HG03159 (cell line): ENCODE measurements around the gene DIDO1.
"Not testable (repeated sequence)": the region's sequence is repeated elsewhere in the genome, so short reads cannot be mapped to it uniquely, and the experiment has no call there.

Experiments used
- ATAC-seq: cut with Tn5 transposase; IDR thresholded peaks from one replicate; pipeline ENCODE4 v1.9.1; 2021; ENCODE audit warnings: mild to moderate bottlenecking, moderate library complexity; ENCODE audit not compliant: unreplicated experiment

DIDO1 gene

DNA sequence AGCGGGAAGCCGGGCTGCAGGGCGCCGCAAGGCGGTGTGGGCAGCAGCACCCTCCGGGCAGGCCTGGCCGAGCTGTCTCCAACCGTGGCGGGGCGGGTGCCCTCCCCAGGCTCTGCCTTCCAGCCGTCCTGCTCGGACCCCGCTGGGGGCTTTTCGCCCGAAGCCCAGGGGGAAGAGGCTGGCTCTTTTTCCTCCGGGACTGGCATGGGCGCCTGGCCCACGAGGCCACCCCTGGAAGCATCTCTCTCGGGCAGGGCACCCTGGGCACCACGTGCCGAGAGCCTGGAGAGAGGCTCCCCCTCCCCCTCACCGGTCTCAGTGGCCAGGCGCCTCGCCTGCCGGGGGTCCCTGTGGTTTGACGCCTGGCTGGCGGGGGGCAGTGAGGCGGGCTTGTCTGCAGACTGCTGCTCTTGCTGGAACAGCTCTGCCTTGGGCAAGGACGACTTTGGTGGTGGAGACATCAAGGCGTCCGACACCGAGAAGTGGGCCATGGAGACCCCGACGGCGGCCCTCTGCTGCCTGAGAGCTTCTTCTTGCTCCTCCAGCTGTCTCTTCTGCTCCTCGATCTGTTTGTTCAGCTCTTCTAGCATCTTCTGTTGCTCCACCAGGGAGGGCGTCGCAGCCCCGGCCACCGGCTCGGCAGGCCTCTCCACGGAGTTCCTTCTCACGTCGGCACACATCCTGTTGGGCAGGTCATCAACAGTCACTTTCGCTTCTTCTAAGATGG is 45.2 kb downstream of the DIDO1 start:
- ATAC-seq, result no peak

DNA sequence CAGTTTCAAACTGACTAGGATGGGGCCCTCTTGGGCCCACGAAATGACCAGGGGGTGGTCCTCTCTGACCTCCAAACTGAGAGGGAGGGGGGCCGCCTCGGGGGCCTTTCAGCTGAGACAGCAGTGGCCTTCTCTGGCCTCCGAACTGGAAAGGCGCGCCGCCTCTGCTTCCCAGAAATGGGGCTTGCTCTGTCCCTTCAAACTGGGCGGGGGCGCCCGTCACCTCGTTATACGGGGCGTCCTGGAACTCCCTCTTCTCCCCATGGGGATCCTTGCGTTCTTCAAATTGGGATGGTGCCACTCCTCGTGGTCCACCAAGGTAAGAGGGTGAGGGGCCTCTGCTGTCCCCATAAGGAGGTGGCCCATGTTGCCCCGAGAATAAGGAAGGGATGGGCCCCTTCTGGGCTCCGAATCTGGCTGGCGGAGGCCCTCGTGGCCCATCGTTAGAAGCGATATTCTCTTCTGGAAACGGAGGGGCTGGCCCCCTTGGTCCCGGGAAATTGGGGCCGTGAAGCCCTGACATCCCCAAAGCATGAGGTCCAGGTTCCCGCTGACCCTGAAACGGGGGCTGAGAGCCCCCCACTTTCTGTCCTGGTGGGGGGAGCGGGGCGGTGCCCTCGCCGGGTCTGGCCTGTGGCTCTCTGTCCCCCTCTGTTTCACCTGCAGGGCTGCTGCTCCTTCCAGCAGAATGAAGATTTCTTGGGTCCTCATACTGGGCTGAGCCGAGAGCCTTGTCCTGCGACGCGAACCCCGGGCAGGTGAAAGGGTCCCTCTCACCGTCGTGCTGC is 46.0 kb downstream of the DIDO1 start:
- ATAC-seq, result no peak

DNA sequence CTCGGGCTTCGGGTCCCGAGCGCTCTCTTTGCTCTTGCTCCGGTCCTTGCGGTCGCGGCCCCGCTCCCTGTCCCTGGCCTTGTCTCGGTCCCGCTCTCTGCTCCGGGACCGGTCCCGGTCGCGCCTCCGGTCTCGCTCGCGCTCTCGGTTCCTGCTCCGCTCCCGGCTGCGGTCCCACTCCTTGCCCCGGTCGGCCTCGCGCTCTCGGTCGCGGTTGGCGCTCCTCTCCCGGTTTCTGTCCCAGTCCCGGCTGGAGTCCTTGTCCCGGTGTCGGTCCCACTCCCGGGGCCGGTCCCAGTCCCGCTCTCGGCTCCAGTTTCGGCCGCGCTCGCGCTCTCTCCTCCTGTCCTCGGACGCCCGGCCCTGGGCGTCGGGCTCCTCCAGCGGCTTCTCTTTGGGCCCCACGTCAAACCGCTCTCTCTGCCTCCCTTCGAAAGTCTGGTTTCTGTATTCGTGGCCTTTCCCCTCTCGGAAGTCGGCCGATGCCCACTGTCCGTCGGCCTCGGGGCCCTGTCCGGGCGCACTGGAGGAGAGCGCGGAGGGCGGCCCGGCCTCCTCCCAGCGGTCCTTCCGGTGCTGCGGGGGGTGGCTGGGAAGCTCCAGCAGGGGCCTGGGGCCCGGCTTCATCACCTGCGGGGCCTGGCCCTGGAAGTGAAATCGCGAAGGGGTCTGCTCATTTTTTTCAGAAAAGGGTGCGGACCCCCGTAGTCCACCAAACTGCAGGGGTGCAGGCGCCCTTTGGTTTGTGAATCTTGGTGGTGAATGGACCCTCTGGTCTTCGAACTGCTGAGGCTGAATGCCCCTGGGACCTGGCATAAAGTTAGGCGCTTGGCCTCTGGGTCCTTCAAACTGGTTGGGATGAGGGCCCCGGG is 46.8 kb downstream of the DIDO1 start:
- ATAC-seq, result no peak

- no peak for ATAC-seq
Measured at GRCh38 chr20:62878244-62879038, 47.9 kb downstream of the DIDO1 start.

GRCh38 chr20:62876902-62877816 is 49.1 kb downstream of the DIDO1 start:
- ATAC-seq, result no peak

- ATAC-seq, result no peak
Measured at GRCh38 chr20:62876501-62876901, 49.8 kb downstream of the DIDO1 start.

GRCh38 chr20:62875419-62876361 is 50.6 kb downstream of the DIDO1 start:
- ATAC-seq, result no peak

DNA sequence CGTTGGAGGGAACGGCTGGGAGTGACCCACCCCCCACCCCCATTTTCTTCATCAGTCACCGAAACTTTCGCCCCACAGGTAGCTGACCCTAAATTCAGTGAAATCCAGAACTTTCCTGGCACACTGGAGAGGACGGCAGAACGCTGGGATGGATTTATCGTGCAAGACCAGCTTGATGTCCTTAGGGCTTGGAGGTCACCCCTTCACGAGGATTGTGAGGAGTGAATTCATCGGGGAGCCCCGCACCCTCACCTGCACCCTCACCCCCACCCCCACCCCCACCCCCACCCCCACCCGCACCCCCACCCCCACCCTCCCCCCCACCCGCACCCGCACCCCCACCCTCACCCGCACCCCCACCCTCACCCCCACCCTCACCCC is 51.4 kb downstream of the DIDO1 start:
- no peak for ATAC-seq

- ATAC-seq, result not testable (repeated sequence)
Measured at GRCh38 chr20:62873681-62874031, 52.6 kb downstream of the DIDO1 start.

DNA sequence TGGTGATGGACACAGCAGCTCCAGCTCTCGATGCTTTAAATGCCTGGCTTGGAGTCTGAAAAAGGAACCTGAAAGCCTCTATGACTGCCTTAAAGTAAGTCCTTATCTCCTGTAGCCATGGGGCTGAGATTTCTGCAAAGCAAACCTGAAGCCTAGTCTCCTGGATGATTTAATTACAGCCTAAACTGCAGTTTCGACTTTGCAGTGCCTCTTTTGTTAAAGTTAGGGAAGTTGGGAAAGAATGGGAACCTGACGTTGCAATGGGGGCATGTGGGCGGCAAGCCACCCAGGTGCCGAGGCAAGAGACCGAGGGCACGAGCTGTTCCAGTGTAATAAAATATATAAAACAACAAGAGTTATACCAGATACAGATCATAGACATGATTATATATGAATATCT is 53.0 kb downstream of the DIDO1 start:
- ATAC-seq, result no peak

DNA sequence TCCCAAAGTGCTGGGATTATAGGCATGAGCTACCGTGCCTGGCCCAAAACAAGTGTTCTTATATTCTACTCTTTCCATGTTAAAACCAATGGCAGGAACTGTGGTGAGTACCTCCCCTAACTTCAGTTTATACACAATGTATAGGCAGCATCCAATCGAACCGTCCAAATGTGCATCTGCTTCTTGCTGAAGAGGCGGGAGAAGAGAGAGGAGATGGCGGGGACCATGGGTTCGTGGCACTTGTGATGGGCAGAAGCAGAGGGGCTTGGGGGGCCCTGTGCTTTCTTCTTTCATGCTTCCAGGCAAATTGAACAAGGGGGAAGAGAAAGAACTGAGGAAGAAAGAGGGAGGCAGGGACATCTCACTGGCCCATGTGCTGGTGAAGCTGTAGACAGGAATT is 53.4 kb downstream of the DIDO1 start:
- ATAC-seq, result no peak

GRCh38 chr20:62872184-62872847 is 54.0 kb downstream of the DIDO1 start:
- no peak for ATAC-seq

DNA sequence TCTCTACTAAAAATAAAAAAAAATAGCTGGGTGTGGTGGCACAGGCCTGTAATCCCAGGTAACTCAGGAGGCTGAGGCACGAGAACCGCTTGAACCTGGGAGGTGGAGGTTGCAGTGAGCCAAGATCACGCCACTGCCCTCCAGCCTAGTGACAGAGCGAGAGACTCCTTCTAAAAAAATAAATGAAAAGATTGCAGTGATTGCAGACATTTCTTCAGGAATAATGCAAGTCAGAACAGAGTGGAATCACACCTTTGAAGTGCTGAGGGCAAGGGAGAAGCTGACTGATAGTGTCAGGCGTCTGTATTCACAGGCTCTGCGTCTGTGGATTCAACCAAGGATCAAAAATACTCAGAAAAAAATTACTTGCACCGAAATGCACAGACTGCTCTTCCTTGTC is 62.1 kb downstream of the DIDO1 start:
- ATAC-seq, result no peak

DNA sequence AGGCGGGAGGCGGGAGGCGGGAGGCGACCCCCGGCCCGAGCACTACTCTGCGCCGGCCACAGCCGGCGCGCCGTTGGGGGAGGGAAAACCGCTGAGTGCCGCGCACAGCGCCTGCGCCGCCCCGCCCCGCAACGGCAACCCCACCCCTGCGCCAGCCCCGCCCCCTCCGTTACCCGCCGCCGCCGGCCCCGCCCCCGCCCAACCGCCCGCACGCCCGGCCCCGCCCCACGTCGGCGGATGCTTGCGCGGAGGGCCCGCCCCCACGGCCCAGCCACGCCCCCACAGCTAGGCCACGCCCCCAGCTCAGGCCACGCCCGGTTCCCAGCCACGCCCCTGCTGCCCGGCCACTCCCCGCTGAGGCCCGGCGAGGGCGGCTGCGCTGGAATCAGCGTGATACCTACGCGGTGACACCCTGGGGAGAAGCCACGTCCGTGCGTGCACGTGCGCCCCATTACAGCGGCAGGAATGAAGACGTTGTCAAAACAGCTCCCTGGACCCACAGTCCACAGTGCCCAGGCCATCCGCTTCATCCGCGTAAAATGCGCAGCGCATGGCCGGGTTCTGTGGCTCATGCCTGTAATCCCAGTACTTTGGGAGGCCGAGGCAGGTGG is 64.5 kb downstream of the DIDO1 start, which contains the start of gene TCFL5:
TCFL5 (minus strand) TSS at position 97 of the 611 bp plus-strand sequence. CDS start 152 bp downstream, outside the sequence.
- peak; percentile 58 for ATAC-seq

DNA sequence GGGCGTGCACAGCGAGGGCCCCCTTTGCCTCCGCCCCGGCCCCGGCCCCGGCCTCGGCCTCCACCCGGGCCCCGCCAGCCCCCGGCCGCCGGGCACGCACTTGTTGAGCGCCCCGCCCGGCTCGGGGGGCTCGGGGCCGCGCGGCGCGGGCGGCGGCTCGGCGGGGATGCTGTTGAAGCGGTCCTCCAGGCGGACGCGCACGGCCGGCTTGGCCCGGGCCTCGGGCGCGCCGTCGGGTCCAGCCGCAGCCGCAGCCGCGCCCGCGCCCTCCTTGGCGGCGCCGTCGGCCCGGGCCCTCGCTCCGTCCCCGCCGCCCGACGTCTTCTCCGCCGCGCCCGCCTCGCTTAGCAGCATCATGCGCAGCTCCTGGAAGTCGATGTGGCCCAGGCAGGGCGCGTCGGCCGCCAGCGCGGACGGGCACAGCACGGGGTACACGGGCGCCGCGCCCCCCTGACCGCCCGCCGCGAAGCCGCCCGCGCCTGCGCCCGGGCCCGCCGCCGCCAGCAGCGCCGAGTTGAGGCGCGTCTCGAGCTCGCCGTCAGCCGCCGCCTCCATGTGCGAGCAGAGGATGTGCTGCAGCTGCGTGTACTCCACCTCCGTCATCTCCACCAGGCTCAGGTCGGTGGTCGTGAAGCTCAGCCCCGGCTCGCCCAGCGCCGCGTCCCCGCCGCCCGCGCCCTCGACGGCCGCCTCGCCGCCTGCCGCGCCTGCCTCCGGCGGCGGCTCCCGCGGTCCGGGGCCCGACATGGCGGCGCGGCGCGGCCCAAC is 65.2 kb downstream of the DIDO1 start:
- ATAC-seq, result peak; percentile 42

GRCh38 chr20:62860391-62860923 is 65.8 kb downstream of the DIDO1 start:
- ATAC-seq, result no peak
